ENCODE measurements around the gene GOPC. TPM values are rescaled to one million over a fixed set of nuclear protein-coding genes. Genes with fewer than 3 reads are reported as not detected.

Gene GOPC
- total RNA-seq, 1 donor from 2014 or later, result 31.5 TPM

DNA sequence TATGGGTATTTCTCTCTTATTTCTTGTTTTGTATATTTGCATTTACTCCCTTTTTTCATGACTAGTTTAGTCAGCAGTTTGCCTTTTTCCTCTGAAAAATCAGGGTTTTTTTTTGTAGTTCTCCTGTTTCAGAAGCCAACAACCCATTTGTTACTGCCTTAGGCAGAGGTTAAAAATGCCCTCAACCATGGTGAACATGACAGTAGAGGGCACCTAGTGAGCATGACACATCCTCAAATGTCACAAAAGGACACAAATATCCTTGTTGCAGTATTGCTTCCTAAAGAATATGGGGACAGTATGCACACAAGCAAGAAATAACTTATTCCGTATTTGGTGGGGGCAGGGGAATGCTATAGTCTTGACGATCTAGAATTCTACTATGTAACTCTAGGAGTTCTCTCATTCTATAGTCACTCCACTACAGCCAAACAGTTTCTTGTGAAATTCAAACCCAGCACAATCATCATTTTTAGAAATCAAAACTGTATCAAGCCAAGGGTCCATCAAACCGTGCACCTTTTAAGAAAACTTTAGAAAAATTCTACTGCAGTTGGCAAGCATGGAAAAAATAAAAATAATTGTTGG is 47.0 kb downstream of the GOPC start:
- DNase-seq (ENCODE audit: low spot score), result no peak
- ATAC-seq, result no peak
- intact Hi-C loops (cut with DNase I), result loop anchor here (5.0 kb wide), 1 partner anchor 103 kb away; no protein-coding TSS in a partner anchor

DNA sequence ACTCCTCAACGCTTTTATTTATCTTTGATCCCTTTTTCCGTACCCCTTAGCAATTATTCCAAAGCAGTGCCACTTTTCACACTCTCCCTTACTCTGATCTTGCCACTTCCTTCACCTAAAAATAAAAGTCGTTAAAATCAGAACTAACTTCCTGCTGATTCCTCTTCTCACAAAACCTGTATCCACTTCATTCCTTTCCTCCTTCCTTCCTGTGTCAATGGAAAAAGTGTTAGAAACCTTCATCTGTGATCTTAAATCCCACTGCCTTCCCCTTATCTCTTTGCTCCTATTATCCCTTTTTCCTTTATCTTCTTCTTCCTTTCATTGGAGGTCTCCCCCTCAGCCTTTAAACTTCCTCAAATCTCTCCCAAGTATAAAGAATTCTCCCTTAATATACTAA is 49.2 kb downstream of the GOPC start:
- intact Hi-C loops (cut with DNase I), result no loop called here
- DNase-seq (ENCODE audit: low spot score) (no peak), ATAC-seq (no peak)

DNA sequence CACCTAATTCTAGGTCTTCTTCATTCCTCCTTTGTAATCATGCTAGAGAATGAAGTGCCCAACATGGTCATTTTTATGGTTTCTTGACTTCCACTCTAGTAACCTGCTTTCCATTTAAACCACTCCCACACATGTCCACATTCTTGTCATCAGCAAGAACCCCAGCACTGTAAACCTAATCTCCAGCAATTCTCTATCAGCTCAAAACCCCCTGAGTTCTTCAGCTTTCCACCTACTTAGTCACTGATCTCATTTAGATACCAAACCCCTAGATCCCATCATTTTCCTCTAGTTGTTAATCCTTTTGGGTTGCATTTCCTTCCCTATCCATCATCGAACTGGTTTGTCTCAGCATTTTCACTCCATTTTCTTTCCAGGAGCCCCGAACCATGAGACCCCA is 49.7 kb downstream of the GOPC start:
- DNase-seq (ENCODE audit: low spot score) (no peak), ATAC-seq (no peak)
- intact Hi-C loops (cut with DNase I), result no loop called here

DNA sequence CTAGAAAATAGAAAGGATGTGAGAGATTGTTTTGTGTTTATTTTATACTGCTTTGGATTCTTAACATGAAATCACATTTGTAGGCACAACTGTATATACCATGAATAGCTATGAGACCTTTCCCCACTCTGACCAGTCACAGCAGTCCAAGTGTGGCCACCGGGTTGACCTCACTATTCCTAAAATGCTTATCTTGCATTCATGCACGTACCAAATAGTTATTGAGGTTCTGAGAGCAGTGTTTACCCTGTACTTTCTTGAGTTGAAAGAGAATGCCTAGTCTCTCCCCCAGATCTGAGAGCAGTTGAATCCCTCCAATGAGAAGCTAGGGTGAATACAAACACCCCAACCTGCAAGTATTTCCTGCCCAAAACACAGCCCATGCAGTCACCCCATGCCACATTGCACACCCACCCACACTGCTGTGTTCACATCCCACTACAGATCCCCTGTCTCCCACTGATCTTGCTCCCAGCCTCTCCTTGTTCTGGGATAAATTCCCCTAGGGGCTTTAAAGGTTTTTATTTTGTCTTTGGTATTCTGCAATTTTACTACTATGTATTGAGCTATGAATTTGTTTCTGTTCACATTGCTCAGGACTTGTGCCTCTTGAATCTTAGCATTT is 51.6 kb downstream of the GOPC start:
- DNase-seq (ENCODE audit: low spot score) (no peak), ATAC-seq (no peak)
- intact Hi-C loops (cut with DNase I), result no loop called here

DNA sequence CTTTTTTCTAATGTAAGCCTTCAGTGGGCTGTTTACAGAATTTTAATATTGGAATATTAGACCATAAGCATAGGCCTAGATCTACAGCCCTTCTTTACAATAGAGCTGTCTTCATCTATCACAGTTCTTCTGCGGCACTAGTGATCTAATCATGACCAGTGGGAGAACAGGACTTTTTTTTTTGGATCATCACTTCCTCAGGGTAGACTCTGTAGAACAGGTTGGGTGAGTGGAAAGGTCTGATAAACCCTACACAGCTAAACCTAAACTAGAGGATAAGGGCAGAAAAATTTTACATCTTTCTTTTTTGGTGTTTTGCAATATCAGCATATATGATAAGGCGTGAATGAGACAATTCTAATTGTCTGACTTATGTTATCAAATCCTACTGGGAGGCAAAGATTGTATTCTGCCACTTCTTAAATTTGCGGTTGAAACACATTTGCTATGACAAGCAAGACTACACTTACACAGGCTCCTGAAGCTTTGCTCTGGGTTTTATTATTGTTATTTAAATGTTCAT is 52.2 kb downstream of the GOPC start:
- intact Hi-C loops (cut with DNase I), result no loop called here
- no peak for DNase-seq (ENCODE audit: low spot score)
- ATAC-seq, result no peak

DNA sequence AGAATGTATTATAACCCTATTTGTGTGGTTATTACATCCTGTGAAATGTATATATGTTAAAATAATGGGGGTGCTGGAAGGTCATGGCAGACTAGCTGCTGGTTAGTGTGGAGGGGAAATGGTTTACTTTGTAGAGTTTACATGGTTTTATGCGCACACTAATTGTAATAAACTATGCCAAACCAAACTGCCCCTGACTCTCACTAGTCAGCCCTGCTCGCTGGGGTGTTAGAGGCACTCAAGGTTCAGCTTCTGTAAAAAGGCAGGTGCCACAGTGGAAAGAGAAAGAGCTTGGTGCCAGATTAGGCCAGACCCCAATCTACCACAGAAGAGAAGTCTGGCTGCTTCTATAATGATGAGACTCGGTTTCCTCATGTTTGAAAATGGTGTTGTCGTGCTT is 52.7 kb downstream of the GOPC start:
- DNase-seq (ENCODE audit: low spot score), result no peak
- intact Hi-C loops (cut with DNase I), result no loop called here
- ATAC-seq, result no peak

DNA sequence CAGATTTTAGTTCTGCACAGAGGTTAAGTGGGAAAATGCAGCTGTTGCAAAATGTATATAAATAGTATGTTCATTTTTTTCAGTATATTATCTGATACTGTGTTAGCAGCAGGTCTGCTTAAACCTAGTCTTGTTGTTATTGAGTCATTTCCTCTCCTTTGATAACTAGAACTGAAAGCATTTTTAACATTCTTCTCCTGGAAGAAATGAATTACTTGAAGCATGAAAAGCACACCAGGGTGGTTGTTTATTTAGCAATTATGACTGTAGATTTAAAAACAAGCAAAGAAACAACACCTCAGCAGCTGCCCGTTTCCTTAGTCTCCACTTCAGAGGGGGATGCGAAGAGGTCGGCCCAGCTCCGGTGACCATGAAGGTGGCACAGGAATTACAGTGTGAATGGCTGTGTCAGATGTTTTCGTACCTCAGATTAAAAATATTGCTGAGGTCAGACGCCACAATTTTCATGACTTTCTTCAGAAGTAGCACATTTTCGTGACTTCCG is 53.5 kb downstream of the GOPC start:
- DNase-seq (ENCODE audit: low spot score) (no peak), ATAC-seq (no peak)
- intact Hi-C loops (cut with DNase I), result no loop called here

DNA sequence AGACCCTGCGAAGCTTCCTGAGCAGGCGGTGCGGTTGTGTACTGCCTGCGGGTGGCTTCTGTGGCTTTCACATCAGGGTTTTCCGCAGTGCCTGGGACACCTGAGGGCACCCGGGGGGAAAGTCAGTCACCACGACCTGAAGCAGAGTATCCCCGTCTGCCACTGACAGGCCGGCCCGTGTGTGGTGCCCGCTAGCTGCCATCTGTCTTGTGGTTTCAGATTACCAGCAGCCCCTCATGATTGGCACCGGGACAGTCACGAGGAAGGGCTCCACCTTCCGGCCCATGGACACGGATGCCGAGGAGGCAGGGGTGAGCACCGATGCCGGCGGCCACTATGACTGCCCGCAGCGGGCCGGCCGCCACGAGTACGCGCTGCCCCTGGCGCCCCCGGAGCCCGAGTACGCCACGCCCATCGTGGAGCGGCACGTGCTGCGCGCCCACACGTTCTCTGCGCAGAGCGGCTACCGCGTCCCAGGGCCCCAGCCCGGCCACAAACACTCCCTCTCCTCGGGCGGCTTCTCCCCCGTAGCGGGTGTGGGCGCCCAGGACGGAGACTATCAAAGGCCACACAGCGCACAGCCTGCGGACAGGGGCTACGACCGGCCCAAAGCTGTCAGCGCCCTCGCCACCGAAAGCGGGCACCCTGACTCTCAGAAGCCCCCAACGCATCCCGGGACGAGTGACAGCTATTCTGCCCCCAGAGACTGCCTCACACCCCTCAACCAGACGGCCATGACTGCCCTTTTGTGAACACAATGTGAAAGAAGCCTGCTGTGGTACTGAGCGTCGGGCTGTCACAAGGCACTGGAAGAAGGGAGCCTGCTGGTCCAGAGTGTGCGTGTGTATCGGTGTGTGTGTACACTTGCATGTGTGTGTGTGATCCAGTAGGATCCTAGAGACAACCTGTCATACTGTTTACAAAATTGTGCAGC is 54.4 kb downstream of the GOPC start:
- peak; percentile 77 for DNase-seq (ENCODE audit: low spot score)
- intact Hi-C loops (cut with DNase I), result no loop called here
- peak; percentile 89 for ATAC-seq

DNA sequence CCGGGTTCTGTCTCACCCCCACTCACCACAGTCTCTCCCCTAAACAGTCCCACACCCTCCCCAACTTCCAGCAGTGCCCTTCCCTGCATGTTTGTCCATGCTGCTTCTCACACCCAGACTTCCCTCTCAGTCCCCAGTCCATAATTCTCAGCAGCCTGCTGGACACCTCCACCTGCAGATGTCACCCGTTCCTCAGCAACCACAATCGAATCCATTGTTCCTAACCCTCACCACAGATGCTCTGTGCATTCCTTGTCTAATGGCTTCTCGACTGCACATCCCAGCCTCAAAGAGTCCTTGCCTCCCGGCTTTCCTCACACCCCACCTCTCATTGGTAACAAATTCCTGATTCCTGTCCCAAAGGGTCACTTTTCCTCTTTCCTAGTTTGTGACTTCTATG is 55.6 kb downstream of the GOPC start:
- DNase-seq (ENCODE audit: low spot score) (no peak), ATAC-seq (no peak)
- intact Hi-C loops (cut with DNase I), result no loop called here

DNA sequence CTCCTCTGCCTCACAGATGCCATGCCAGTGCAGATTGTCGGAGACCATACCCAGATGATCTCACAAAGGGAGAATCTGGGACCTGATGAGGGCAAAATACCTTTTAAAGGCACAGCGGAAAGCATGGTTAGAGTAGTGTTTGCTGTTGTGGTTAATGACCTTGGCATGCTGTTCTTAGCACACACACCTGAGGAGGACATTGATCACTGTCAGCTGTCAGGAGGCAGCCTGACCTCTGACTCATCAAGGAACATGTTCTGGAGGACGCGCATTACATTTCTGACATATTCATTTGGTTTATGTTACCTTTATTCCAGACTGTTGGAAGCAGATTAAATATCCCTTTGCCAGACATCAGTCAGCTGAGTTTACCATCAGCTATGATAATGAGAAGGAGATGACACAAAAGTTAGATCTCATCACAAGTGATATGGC is 57.1 kb downstream of the GOPC start:
- intact Hi-C loops (cut with DNase I), result no loop called here
- ATAC-seq (no peak), DNase-seq (ENCODE audit: low spot score) (no peak)

DNA sequence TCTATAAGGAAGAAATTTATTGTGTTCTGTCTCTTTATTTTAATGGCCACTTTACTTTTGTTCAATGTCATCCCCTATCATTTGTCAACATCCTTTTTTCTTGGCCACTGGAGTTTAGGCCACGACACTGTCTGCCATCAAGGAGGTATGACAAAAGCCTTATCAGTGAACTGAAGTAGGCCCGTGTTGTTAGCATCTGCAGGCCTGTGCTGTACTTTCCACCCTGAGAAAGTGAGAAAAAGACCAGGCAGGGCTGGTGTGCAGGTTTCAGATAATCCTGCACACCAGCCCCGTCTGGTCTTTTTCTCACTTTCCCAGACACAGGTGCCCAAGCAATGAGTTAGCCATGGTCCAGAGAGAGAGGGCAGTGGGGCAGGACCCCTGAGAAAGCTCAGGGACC is 57.6 kb downstream of the GOPC start:
- ATAC-seq (no peak), DNase-seq (ENCODE audit: low spot score) (no peak)
- intact Hi-C loops (cut with DNase I), result no loop called here

DNA sequence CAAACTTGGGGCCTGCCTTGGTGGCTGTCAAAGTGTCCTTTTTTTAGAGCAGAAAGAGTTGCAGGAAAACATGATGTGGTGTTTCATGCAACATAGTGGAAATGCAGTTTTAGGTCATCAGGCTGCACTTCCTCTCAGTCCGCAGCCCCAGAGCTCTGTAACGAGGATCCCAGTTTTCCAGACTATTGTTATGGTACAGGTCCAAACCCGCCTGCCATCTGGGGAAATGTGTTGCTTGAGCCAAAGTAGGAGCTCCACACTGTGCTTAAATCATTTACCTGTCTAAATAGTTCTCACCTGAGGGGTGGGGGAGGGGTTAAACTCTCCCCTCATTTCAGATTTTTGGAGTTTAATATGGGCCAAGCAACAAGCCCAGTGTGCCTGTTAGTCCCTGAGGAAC is 59.8 kb downstream of the GOPC start:
- intact Hi-C loops (cut with DNase I), result no loop called here
- no peak for DNase-seq (ENCODE audit: low spot score)
- ATAC-seq, result no peak

DNA sequence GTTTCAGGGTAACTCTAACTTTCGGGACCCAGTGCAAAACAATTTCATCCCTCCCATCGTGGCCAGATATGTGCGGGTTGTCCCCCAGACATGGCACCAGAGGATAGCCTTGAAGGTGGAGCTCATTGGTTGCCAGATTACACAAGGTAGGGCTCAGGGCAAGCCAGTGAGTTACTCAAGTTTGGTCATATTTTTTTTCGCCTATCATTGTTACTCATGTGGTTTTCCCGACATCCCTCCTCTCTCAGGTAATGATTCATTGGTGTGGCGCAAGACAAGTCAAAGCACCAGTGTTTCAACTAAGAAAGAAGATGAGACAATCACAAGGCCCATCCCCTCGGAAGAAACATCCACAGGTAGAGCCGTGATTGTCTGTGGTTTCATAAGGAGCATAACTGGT is 61.6 kb downstream of the GOPC start:
- intact Hi-C loops (cut with DNase I), result no loop called here
- DNase-seq (ENCODE audit: low spot score) (no peak), ATAC-seq (no peak)

DNA sequence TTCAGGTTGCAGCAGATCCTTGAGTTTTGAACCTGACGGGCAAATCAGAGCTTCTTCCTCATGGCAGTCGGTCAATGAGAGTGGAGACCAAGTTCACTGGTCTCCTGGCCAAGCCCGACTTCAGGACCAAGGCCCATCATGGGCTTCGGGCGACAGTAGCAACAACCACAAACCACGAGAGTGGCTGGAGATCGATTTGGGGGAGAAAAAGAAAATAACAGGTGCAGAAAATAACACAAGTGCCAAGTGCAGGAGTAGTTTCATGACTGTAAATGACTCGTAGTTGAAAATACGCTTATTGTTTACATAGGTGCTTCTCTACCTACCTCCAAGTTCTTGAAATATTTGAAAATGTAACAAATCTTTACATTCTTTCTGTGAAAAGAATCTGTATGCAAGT is 63.7 kb downstream of the GOPC start:
- ATAC-seq (no peak), DNase-seq (ENCODE audit: low spot score) (no peak)
- intact Hi-C loops (cut with DNase I), result no loop called here

DNA sequence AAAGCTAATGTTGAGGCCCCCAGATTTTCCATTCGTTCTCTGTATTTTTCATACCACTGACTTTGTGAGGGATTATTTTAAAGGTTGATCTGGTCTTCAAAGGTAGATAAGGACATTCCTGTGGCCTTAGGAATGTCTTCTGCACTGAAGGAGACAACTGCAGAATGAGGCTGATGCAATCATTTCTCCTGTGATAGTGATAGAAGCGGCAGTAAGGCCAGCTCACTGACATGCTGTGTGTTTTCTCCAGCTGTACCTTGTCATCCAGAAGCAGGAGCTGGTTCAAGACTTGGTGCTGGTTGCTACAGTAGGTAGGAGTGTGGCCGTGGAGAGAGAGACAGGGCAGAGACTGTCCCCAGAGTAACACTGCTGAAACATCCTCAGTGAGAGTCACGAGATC is 66.0 kb downstream of the GOPC start:
- no peak for ATAC-seq
- DNase-seq (ENCODE audit: low spot score), result no peak
- intact Hi-C loops (cut with DNase I), result no loop called here

DNA sequence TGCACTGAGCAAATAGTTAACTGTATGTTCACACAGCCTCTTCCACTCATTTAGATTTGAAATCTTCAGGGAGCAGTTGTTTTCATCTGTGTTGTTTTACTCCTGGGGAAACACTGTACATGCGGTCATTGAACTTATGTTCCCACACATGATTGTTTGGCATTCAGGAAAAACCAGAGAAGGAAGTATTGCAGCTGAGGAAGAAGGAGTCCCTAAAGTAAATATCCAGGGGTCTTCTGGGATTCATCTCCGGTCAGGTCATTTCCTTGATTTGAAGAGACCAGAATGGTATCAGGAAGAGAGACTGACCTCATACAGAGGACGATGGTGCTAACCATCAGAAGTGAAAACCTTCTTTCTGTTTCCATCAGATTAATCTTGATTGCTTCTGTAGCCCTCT is 67.3 kb downstream of the GOPC start:
- intact Hi-C loops (cut with DNase I), result no loop called here
- DNase-seq (ENCODE audit: low spot score) (no peak), ATAC-seq (peak; percentile 60)

DNA sequence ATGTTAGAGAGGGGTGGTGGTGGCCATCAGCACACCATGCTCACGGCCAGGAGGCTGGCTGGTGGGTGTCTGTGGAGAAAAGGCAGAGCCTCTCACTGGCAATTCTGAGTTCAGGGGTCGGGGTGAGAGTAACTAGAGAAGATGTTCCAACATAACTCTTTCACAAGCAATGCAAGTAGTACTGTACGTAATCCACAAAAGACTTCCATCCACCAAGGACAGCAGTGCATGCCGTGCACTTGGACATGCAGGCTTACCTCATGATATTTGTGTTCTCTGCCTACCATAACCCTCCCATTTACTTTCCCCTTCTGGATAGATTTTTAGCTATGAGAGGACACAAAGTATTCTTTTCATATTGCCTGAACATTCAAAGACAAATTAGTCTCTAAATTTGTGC is 68.5 kb downstream of the GOPC start:
- DNase-seq (ENCODE audit: low spot score) (no peak), ATAC-seq (no peak)
- intact Hi-C loops (cut with DNase I), result no loop called here

DNA sequence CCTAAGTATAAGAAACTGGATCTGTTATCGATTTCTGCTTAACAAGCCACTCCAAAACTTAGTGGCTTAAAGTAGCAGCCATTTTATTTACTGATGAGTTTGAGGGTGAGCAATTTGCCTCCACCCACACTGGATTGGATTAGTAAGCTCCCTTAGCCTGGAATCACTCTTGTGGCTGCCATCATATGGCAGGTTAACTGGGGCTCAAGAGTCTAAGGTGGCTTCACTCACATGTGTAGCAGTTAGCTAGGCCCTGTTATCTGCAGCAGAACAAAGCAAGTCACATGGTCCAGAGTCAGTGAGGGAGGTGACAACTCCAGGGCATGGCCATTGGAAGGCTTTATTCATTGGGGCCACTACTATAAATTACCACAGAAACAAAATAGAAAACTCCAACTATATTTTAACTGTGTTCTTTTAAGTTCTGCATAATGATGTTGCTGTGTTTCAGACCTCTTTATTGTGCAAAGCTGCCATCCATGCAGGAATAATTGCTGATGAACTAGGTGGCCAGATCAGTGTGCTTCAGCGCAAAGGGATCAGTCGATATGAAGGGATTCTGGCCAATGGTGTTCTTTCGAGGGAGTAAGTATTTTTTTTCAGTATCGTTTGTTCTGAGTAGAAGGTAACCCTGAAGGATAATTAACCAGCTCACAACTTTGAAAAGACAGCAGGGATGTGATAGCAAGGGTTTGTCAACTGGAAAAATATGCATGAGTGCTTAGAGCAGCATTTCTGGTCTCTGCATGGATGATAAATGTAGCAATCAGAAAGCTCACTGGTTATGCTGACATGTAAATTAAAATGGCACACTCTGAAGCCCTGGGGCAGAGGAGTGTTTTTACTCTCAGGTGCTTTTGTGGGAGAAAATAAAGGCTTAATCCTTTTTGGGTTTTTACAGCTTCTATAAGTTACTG is 70.2 kb downstream of the GOPC start:
- no peak for DNase-seq (ENCODE audit: low spot score)
- intact Hi-C loops (cut with DNase I), result no loop called here
- ATAC-seq, result no peak

DNA sequence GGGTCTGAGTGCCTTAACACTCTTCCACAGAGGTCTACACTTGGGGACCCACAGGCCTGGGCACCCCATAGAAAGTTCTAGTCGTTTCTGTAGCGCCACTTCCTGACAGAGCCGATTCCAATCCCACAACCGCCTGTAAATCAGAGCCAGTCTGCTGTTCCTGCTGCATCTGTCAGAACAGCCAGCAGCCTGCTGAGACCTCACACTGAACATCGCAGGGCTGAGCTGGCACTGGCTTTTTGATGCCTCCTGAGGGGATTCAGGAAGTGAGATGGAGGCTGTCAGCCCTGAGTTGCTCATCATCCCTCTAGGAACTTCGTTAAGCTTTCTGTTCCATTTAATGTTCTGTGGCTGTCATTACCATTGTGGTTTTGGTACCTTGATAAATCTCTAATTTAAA is 71.0 kb downstream of the GOPC start:
- DNase-seq (ENCODE audit: low spot score) (no peak), ATAC-seq (peak; percentile 42)
- intact Hi-C loops (cut with DNase I), result no loop called here
